HG02973 (cell line): ENCODE measurements around the gene KIF1A.
"Not testable (repeated sequence)": the region's sequence is repeated elsewhere in the genome, so short reads cannot be mapped to it uniquely, and the experiment has no call there.

Experiments
- ATAC-seq: cut with Tn5 transposase; IDR thresholded peaks from one replicate; pipeline ENCODE4 v1.9.1; 2021; ENCODE audit warnings: moderate library complexity; ENCODE audit not compliant: unreplicated experiment

The KIF1A gene

DNA sequence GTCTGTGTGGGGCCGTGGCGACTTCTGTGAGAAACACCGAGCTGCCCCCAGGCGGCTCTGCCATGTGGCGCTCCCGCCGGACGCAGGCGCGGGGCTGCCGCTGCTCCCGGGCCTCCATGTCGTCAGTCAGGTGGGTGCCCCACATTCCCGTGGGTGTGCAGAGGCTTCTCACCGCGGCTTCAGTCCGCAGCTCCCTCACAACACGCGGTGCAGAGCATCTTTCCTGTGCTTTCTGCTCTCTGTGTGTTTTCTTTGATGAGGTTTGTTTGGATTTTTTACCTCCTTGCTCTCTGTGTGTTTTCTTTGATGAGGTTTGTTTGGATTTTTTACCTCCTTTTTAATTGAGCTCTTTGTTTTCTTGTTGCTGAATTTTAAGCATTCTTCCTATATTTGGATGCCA, 115.4 kb downstream of the KIF1A start:
- no peak for ATAC-seq

DNA sequence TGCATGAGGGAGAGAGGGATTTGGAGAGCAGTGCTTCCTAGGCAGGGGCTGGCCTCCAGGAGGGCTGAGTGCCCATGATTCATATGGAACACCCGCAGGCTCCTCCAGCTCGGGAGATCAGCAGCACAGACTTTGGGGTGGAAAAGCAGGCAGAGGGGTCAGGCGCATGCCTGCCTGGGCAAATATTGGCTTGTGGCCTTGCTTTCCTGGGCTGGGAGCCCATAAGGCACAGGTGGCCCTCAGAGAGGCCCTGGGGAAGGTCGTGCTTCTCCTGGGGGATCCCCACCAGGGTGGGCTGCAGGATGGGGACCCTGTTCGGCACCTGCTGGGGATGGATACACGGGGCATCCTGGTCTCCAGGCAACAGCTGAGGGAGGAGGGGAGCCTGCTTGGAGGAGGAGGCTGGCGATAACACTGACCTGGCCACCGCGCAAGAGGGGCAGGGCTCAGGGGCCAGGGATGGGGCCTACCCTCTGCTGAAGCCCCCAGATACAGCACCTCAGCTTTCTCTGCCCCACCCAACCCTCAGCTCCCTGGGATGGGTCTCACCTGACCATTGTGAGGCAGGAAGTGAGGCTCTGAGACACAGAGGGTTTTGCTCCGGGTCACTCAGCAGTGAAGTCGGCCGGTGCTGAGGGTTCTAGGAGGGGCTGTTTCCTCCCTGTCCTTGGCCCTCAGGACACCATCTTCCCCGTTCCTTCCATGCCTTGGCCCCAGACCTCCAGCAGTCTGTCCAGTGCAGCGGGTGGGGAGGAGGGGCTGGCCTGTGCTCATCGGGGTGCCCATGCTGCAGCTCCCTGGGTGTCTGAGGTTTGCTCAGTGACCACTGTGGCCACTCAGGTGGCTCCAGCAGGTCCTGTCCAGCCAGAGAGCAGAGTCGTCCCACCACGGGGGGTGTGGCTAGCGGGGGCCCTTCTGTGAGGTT, 116.3 kb downstream of the KIF1A start:
- no peak for ATAC-seq

DNA sequence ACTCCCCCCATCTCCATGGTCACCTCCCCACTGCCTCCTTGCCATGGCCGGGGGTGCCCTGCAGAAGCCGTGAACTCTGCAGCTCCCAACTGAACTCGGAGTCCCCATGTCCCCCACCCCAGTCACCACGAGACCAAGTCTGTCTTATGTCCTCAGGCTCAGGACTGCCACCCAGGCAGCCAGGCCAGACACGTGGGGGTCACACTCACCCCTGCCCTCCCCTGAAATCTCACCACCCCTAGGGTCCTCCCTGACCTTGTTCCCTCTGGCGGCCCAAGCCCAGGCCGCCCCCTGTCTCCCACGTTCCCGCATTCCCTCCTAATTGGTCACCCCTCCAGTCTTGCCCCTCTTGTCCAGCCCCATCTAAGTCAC, 117.4 kb downstream of the KIF1A start:
- ATAC-seq: no peak

DNA sequence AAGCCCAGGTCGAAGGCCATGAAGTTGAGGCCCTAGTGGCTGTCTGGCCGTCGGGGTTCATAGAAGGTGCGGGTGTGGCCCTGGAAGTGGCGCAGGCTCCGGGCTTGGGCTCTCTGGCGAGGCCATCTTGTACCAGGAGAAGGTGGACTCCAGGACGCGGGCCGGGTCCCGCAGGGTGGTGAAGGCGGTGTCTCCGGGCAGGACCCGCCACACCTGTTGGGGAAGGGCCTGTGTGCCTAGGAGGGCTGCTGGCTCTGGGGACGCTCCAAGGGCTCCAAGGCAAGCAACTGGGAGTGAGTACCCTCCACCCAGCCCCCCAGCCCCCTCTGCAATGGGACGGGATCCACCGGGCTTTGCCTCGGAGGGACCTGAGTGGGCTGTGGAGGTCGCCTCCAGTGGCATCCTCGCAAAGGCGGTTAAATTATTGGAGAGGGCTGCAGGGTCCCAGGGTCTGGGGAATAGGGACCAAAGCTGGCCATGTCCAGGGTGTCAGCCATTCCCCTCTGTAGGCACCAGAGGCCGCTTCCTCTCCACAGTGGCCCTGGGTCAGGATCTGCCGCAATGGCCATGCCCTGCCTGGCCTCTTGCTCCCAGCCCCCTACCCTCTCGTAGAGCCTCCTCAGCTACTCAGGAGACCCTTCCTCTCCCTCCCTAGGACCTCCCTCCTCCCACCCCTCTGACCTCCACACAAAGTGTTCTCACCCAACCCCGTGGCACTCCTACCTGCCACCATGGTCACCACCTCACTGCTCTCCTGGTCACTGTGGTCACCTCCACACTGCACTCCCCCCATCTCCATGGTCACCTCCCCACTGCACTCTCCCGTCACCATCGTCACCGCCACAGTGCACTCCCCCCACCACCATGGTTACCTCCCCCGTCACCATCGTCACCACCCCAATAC, 118.0 kb downstream of the KIF1A start:
- ATAC-seq: no peak

DNA sequence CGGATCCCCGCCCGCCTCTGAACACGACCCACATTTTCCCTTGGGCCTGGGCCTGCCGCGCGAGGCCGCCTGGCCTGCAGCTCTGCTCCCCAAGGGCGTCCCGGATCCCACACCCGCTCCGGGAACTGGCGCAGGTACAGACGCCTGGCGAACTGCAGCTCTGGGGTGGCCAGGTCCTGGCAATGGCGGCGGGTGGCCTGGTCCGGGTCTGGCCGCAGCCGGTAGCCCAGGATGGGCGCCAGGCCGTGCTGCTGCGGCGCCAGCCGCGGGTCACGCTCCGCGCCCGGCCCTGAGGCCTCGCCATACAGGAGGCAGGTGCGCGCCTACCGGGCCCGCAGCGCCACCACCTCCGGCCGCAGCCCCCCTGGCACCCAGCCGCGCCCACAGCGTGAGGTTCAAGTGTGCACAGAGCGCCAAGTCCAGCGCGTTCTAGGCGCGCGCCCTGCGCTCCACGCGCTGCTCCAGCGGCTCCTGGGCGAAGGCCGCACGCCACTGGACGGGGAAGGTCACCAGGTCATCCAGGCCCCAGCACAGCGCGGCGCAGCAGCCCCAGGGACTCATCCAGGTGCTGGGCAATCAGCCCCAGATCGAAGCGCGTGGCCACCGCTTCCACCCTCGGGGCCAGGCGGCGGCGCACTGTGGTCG, 118.8 kb downstream of the KIF1A start:
- ATAC-seq: no peak

DNA sequence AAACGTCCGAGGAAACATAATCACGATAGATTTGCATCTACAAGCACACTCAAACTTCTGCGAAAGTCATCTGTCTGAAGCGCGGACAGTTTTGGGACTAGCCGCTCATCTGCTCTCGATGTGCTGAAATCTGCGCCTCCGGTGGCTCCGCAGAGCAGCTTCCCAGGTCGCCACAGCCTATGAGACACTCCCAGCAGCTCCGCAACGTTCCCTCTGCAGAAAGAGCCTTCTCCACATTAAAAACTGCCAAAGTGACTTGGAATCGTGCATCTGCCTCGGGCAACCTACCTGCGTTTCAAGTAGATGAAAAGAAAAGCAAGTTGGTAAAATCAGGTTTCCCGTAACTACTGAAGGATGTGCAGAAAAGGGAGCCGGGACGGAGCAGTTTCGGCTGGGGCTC, 119.4 kb downstream of the KIF1A start:
- ATAC-seq: not testable (repeated sequence)

DNA sequence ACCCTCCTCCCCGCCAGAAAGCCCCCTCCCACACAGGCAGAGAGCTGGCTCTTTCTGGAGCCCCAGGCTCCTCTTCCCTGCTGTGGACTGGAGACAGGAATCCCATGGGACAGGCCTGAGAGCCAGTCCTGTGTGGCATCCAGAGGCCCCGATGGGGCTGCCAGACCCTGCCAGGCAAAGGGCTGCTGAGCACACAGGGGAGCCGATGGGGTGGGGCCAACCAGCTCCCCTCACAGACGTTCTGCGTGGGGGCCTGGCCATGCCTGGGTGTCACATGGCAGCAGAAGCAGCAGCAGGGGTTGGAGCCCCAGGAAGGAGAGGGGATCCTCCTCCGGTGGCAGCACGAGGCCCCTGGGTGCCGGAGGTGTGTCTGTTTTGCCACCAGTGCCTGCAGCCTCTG, 120.2 kb downstream of the KIF1A start:
- ATAC-seq: not testable (repeated sequence)

DNA sequence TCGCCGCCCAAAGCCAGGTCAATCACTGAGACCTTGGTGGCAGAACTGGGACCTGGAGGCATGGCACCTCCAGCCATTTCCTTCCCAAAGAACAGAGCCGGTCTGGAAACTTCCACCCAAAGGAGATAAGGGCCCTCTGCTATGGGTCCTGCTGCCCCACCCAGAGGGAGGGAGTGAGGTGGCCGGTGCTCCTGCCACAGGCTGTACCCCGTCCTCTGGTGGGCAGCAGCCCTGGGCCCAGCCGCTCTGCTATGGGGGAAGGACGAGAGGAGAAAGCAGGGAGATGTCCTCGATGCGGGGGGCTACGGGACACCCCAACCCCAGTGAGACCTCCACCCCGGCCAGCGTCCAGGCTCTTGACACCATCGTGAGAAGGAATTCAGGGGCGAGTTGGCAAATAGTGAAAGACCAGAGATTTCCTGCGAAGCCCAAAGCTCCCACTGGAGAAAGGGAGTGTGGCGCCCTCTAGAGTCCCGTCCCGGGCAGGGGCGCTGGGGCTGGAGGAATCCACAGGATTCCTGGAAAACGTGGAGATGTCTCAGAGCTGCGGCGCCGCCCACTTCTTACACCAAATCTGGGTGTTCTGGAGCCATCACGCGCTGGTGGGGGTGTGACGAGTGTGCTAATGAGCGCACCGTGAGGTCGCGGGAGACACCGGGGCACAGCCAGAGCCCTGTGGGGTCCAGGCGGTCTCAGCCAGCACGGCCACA, 121.0 kb downstream of the KIF1A start:
- ATAC-seq: not testable (repeated sequence)

DNA sequence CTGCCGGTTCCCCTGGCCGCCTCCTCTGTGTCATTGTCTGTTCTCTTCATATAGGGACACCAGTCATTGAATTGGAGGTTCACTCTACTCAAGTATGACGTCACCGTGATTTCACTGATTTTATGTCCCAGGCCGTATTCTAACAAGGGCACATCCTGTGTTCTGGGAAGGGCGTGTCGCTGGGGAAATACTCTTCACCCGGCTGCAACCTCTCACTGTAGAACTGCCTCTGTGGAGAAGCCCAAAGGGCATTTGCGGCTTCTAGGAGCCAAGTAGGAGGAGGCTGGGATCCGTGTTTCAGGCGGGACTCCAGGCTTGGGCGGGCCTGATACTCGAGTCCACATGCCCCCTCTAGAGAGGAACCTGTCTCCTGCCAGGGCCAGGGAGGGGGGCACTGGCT, 123.5 kb downstream of the KIF1A start:
- not testable (repeated sequence) for ATAC-seq

DNA sequence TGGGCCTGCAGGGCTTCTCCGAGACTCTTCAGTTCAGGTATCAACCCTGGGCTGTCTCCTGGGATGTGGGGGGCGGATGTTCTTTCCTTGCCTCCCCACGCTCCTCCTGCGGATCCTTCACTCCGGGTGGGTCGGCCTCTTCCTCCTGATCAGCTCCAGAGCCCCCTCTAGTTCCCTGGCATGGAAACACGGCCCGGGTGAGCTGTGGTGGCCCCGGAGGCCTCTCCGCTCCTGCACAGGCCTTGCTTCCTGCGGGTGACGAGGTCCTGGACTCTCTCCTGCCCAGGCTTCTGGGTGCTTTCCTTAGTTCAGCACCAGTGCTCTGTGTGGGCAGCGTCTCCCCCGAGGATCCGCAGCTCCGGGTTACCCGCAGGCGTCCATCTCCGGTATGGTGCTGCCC, 124.4 kb downstream of the KIF1A start:
- not testable (repeated sequence) for ATAC-seq

DNA sequence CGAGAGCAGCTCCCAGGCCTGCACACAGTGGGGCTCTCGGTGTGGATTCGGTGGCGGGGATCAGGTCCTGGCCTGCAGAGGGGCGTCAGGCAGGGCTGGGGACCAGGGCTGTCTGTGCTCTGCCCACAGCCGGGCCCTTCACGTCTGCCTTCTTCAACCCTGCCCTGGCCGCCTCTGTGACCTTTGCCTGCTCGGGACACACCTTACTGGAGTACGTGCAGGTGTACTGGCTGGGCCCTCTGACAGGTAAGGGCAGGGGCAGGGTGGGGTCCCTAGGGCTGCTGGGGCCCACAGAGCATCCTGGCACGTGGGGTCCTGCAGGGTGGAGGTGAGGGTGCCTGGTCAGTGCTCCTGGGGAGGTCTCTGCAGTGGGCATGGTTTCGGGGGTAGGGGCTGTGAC, 125.7 kb downstream of the KIF1A start:
- not testable (repeated sequence) for ATAC-seq

DNA sequence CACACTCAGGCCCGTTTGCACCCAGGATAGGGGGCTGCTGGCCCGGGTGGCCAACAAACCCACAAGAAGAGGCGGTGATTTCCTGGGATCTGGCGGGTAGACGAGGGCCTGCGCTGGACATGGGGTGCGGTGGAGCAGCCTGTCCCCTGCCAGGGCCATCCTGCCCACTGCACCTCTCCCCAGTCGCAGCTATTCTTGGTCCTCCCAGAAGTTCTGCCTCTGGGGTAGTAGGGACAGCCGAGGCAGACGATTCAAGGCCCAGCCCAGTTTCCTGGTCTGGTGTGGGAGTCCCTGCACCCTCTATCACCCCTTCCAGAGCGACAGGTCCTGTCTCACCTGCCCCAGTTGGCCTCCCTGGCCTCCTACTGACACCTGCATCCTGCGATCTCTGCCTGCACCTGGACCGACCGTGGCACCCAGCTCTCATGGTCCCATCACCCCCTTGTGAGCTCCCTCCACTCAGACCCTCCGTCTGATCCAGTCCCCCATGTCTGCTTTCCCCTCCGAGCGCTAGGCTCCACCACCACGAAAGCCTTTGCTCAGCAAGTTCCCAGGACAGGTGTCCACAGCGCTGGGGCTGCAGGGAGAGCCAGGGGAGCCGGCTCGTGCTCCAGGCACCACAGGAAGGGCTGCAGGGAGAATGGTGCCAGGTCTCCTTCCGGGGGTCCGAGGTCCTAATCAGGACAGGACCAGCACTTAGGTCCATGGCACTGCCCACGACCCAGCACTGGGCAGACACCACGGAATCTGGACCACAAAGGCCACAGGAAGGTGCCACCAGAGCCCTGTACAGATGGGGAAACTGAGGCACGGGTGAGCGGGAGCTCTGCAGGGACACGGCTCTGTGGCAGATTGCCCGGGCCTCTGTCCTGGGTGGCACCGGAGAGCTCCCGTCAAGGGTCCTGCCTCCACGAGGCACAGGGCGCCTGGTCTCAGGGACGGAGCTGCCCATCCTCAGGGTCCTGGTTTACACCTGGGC, 127.1 kb downstream of the KIF1A start:
- ATAC-seq: not testable (repeated sequence)

DNA sequence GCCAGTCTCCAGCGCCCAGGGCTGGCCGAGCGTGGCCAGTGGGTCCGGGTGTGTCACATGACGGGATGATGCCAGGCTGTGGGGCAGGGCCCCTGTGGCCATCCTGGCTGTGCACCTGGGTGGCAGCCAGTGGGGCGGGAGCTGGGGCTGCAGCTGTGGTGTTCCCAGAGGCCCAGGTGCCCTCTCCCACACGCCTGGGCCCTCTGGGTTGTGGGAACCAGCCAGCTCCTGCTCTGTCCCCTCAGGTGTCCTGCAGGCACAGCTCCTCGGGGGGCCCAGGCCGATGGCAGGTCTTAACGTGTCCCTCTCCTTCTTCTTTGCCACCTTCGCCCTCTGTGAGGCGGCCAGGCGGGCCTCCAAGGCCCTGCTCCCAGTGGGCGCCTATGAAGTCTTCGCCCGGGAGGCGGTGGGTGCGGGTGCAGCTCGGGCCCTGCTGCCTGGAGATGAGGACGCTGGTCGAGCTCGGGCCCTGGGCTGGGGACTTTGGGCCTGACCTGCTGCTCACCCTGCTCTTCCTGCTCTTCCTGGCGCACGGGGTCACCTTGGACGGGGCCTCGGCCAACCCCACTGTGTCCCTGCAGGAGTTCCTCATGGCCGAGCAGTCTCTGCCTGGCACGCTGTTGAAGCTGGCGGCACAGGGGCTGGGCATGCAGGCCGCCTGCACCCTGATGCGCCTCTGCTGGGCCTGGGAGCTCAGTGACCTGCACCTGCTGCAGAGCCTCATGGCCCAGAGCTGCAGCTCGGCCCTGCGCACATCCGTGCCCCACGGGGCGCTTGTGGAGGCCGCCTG, 128.2 kb downstream of the KIF1A start, which contains the start of gene AQP12A:
TSS of gene AQP12A (plus strand) at position 236 of the 790 bp plus-strand sequence. CDS start at position 284, 48 bp downstream.
- ATAC-seq: not testable (repeated sequence)

DNA sequence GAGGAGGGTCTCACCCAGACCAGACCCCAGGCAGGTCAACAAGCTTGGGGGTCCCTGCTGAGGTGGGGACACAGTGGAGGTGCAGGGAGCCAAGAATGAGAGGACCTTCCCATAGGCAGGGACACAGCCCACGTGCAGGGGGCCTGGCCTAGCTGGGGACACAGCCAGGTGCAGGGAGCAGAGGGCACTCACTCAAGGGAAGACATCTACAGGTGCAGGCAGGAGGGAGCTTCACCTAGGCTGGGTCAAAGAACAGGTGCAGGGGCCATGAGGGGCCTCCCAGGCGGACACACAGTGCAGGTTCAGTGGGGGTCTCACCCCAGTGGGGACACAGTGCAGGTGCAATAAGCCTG, 129.0 kb downstream of the KIF1A start:
- not testable (repeated sequence) for ATAC-seq

DNA sequence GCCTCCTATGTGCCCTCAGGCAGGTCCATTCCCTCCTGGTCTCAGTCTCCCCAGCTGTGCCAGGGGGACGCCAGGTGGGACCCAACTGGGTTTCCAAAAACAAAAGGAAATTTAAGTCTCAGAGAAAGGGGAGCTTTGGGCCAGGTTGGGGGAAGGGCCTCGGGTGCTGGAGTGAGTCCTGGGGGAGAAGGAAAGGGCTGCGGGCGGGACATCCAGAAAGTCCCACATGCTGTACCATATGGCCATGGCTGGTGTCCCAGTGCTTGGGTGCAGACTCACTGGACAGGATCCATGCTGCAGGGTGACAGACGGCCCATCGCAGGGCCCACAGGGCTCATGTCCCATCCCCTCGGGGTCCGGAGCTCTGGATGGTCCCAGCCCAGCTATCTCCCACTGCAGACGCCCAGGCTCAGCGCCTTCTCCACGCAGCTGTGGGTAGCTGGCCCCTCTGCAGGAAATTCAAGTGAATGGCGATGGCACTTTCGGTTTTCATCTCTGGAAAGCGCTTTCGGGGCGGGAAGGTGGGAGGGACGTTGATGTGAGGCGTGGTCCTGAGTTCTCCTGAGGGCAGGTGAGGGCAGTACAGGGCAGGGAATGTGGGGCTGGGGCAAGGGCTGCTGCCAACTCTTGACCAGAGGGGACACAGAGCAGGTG, 129.5 kb downstream of the KIF1A start:
- not testable (repeated sequence) for ATAC-seq

DNA sequence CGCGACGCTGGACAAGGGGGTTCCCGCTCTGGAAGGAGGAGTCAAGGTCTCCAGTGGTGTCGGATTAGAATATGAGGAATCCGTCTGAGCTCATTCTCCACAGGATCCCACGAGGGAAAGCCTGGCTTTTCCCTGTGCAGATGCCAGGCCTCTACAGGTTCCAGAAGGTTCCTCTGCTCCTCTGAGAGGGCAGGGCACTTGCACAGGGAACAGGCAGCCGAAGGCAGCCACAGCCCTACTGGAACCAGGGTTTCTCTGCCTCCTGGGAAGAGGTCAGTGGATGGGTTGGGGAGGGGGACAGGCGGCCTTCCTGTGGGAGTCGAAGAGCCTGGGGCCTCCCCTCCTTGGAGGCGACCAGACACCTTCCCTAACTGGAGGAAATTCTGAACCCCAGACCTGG, 130.0 kb downstream of the KIF1A start:
- ATAC-seq: no peak

DNA sequence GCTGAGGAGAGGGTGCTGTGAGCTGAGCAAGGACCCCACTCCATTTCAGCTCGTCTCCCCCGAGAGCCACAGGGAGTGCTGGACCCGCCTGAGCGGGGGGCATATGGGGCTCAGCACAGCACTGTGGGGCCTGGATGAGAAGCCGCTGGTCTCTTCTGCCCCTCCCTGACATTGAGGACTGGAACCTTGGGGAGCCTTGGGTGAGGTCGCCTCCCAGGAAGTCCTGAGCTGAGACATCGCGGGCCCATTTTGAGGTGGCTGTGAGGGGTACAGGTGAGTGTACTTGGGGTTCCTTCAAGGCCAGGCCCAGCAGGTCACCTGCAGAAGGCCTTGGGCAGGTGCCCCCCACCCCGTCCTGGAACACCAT, 131.5 kb downstream of the KIF1A start:
- ATAC-seq: no peak
